DND-41 (cell line): ENCODE results near the gene MGAT5B.

Experiments
- CTCF ChIP-seq: IDR thresholded peaks from 2 replicates; pipeline ENCODE4 v1.5.1; 2012; ENCODE audit warnings: borderline replicate concordance, low read length, moderate library complexity, mild to moderate bottlenecking; ENCODE audit not compliant: poor library complexity, severe bottlenecking; ENCODE audit errors: extremely low read depth
- EZH2 ChIP-seq: IDR thresholded peaks from 3 replicates; pipeline ENCODE4 v1.6.1; 2012; ENCODE audit warnings: borderline replicate concordance, low read depth, mild to moderate bottlenecking, moderate library complexity, low read length, inconsistent platforms; ENCODE audit not compliant: severe bottlenecking

GRCh38 chr17:76925441-76925891, 57.3 kb downstream of the MGAT5B start:
- TF ChIP-seq EZH2 (no peak), CTCF (no peak)
